HG02642 (cell line): ENCODE results near the gene JUNB.
"Not testable (repeated sequence)": the region's sequence is repeated elsewhere in the genome, so short reads cannot be mapped to it uniquely, and the experiment has no call there.

Experiments
- ATAC-seq: cut with Tn5 transposase; IDR thresholded peaks from one replicate; pipeline ENCODE4 v1.9.1; 2021; ENCODE audit warnings: mild to moderate bottlenecking; ENCODE audit not compliant: unreplicated experiment, poor library complexity

The JUNB gene

GRCh38 chr19:12801466-12802266 is 10.4 kb downstream of the JUNB start, which contains the start of the genes PRDX2 and THSD8:
TSS of gene PRDX2 (minus strand) at chr19:12801800. CDS start at chr19:12801261, 539 bp downstream.
TSS of gene THSD8 (plus strand) at chr19:12802069. CDS start at chr19:12802072, 3 bp downstream.
- peak; percentile 41 for ATAC-seq

GRCh38 chr19:12802267-12803106 is 11.2 kb downstream of the JUNB start:
- ATAC-seq, result no peak

- no peak for ATAC-seq
Observed at GRCh38 chr19:12804051-12804450, 12.8 kb downstream of the JUNB start.

- peak; percentile 80 for ATAC-seq
Observed at GRCh38 chr19:12806242-12807081, 15.2 kb downstream of the JUNB start, which contains the start of gene RNASEH2A. TSS of gene RNASEH2A (plus strand) at chr19:12806584. CDS start at chr19:12806674, 90 bp downstream.

- no peak for ATAC-seq
Observed at GRCh38 chr19:12815088-12815487, 23.8 kb downstream of the JUNB start.

GRCh38 chr19:12817188-12817587 is 25.9 kb downstream of the JUNB start:
- not testable (repeated sequence) for ATAC-seq

- ATAC-seq, result not testable (repeated sequence)
Observed at GRCh38 chr19:12817810-12818209, 26.5 kb downstream of the JUNB start.

GRCh38 chr19:12821761-12822160 is 30.5 kb downstream of the JUNB start:
- no peak for ATAC-seq

- ATAC-seq, result no peak
Observed at GRCh38 chr19:12825254-12826131, 34.2 kb downstream of the JUNB start.

GRCh38 chr19:12828494-12828893 is 37.2 kb downstream of the JUNB start:
- ATAC-seq, result no peak

GRCh38 chr19:12833418-12833737 is 42.1 kb downstream of the JUNB start:
- no peak for ATAC-seq

GRCh38 chr19:12833738-12834565 is 42.7 kb downstream of the JUNB start:
- no peak for ATAC-seq

GRCh38 chr19:12834566-12834943 is 43.3 kb downstream of the JUNB start, which contains the start of gene RTBDN:
TSS of gene RTBDN (minus strand) at chr19:12834579. CDS start at chr19:12829979, 4,600 bp downstream.
- no peak for ATAC-seq

GRCh38 chr19:12834976-12835757 is 43.9 kb downstream of the JUNB start:
- no peak for ATAC-seq

- ATAC-seq, result no peak
Observed at GRCh38 chr19:12836529-12836863, 45.2 kb downstream of the JUNB start.

GRCh38 chr19:12837225-12837624 is 45.9 kb downstream of the JUNB start:
- no peak for ATAC-seq

- ATAC-seq, result no peak
Observed at GRCh38 chr19:12838182-12838885, 47.0 kb downstream of the JUNB start, which contains the start of gene MAST1. TSS of gene MAST1 (plus strand) at chr19:12838515. CDS start at chr19:12838573, 58 bp downstream.
